Occipital lobe (tissue), 2 donors: ENCODE results near the gene NAALAD2. TPM values are rescaled to one million over a fixed set of nuclear protein-coding genes. Genes with fewer than 3 reads are reported as not detected.
"Not testable (repeated sequence)": the region's sequence is repeated elsewhere in the genome, so short reads cannot be mapped to it uniquely, and the experiment has no call there.

Source experiments
- DNase-seq: peaks from one replicate; lab custom pipeline; 2025; lab: John Stamatoyannopoulos, UW
- total RNA-seq: library from RNA; depleted of rRNA; stranded (reverse); fragments of >200 nt; gene quantifications from one replicate; pipeline ENCODE4 v1.2.3, GENCODE V29; 2014

NAALAD2 gene
- 5.3 TPM for total RNA-seq

- DNase-seq, result peak; percentile 35
Observed at GRCh38 chr11:90134478-90135003, at the start of gene NAALAD2. NAALAD2 (plus strand) TSS chr11:90134663; CDS start chr11:90134759, 96 bp downstream.

GRCh38 chr11:90085650-90086049 is 48.8 kb upstream of the NAALAD2 start, which contains the start of gene UBTFL1:
UBTFL1 (plus strand) TSS chr11:90085950; CDS start chr11:90085950, 0 bp downstream.
- DNase-seq, result not testable (repeated sequence)

- DNase-seq, result not testable (repeated sequence)
Observed at GRCh38 chr11:90088731-90089130, 45.7 kb upstream of the NAALAD2 start.

GRCh38 chr11:90095230-90095924 is 39.1 kb upstream of the NAALAD2 start:
- DNase-seq, result not testable (repeated sequence)

- peak; percentile 10 for DNase-seq
Observed at GRCh38 chr11:90098261-90098660, 36.2 kb upstream of the NAALAD2 start.

- DNase-seq, result no peak
Observed at GRCh38 chr11:90100431-90100830, 34.0 kb upstream of the NAALAD2 start.

GRCh38 chr11:90113541-90113940 is 20.9 kb upstream of the NAALAD2 start:
- DNase-seq, result no peak

- DNase-seq, result no peak
Observed at GRCh38 chr11:90120191-90120590, 14.3 kb upstream of the NAALAD2 start.

GRCh38 chr11:90124371-90124770 is 10.1 kb upstream of the NAALAD2 start:
- DNase-seq, result no peak

- DNase-seq, result no peak
Observed at GRCh38 chr11:90124946-90125345, 9.5 kb upstream of the NAALAD2 start.

- DNase-seq, result no peak
Observed at GRCh38 chr11:90133560-90134477, 644 bp upstream of the NAALAD2 start.

GRCh38 chr11:90135016-90135415 is 553 bp downstream of the NAALAD2 start:
- DNase-seq, result no peak

GRCh38 chr11:90148900-90149299 is 14.4 kb downstream of the NAALAD2 start:
- DNase-seq, result no peak

GRCh38 chr11:90166982-90167573 is 32.6 kb downstream of the NAALAD2 start:
- not testable (repeated sequence) for DNase-seq

- DNase-seq, result not testable (repeated sequence)
Observed at GRCh38 chr11:90167704-90168103, 33.2 kb downstream of the NAALAD2 start.

- no peak for DNase-seq
Observed at GRCh38 chr11:90168571-90168970, 34.1 kb downstream of the NAALAD2 start.

- no peak for DNase-seq
Observed at GRCh38 chr11:90171359-90171758, 36.9 kb downstream of the NAALAD2 start.

- DNase-seq, result no peak
Observed at GRCh38 chr11:90176069-90176468, 41.6 kb downstream of the NAALAD2 start.

- no peak for DNase-seq
Observed at GRCh38 chr11:90178751-90179150, 44.3 kb downstream of the NAALAD2 start.

- DNase-seq, result no peak
Observed at GRCh38 chr11:90179923-90180322, 45.5 kb downstream of the NAALAD2 start.

GRCh38 chr11:90187839-90188238 is 53.4 kb downstream of the NAALAD2 start:
- DNase-seq, result no peak

GRCh38 chr11:90189011-90189410 is 54.5 kb downstream of the NAALAD2 start:
- no peak for DNase-seq
